ENCODE measurements around the gene SLC51B. TPM values are rescaled to one million over a fixed set of nuclear protein-coding genes. Genes with fewer than 3 reads are reported as not detected.
"Not testable (repeated sequence)": the region's sequence is repeated elsewhere in the genome, so short reads cannot be mapped to it uniquely, and the experiment has no call there.

Gene SLC51B
- total RNA-seq, 1 donor from 2014 or later: 1.2 TPM

GRCh38 chr15:65042776-65043327 is 2.3 kb upstream of the SLC51B start:
- Mint-ChIP-seq H3K27me3 (peaks cover 3% of the 10 kb centered on the region), H3K4me3 (no peak overlapping the region), H3K27ac (peak overlapping the region; percentile 73), H3K9me3 (no peaks in the 10 kb centered on the region), H3K36me3 (no peaks in the 10 kb centered on the region), H3K4me1 (ENCODE audit: unreplicated experiment) (peaks cover 31% of the 10 kb centered on the region)
- no peak for DNase-seq (ENCODE audit: extremely low spot score, unreplicated experiment)
- no peak for TF ChIP-seq CTCF (conservative IDR thresholded peaks at IDR 0.05)

- Mint-ChIP-seq H3K27ac (peak overlapping the region; percentile 74), H3K4me3 (peak overlapping the region; percentile 28), H3K4me1 (ENCODE audit: unreplicated experiment) (peaks cover 30% of the 10 kb centered on the region)
- DNase-seq (ENCODE audit: extremely low spot score, unreplicated experiment); H3K27me3 Mint-ChIP-seq; H3K36me3 Mint-ChIP-seq; H3K9me3 Mint-ChIP-seq: not testable (repeated sequence)
Measured at GRCh38 chr15:65044218-65044617, 969 bp upstream of the SLC51B start.

- H3K9me3 Mint-ChIP-seq: no peaks in the 10 kb centered on the region
- no peak for DNase-seq (ENCODE audit: extremely low spot score, unreplicated experiment)
- H3K27me3 Mint-ChIP-seq: no peaks in the 10 kb centered on the region
- H3K4me3 Mint-ChIP-seq: no peak overlapping the region
- TF ChIP-seq CTCF (conservative IDR thresholded peaks at IDR 0.05): no peak
- no peak overlapping the region for H3K27ac Mint-ChIP-seq
- peaks cover 35% of the 10 kb centered on the region for H3K4me1 Mint-ChIP-seq (ENCODE audit: unreplicated experiment)
- H3K36me3 Mint-ChIP-seq: no peaks in the 10 kb centered on the region
Measured at GRCh38 chr15:65048241-65048640, 3.1 kb downstream of the SLC51B start.

- Mint-ChIP-seq H3K4me3 (peak overlapping the region; percentile 65), H3K4me1 (ENCODE audit: unreplicated experiment) (peaks cover 28% of the 10 kb centered on the region), H3K27me3 (no peaks in the 10 kb centered on the region), H3K27ac (peak overlapping the region; percentile 51), H3K9me3 (no peaks in the 10 kb centered on the region), H3K36me3 (no peaks in the 10 kb centered on the region)
- TF ChIP-seq CTCF (conservative IDR thresholded peaks at IDR 0.05): no peak
- DNase-seq (ENCODE audit: extremely low spot score, unreplicated experiment): peak; percentile 85
Measured at GRCh38 chr15:65049418-65049840, 4.2 kb downstream of the SLC51B start.

GRCh38 chr15:65050270-65050669 is 5.1 kb downstream of the SLC51B start:
- Mint-ChIP-seq H3K4me1 (ENCODE audit: unreplicated experiment) (peaks cover 22% of the 10 kb centered on the region), H3K36me3 (no peaks in the 10 kb centered on the region), H3K27me3 (no peaks in the 10 kb centered on the region), H3K27ac (no peak overlapping the region), H3K9me3 (no peaks in the 10 kb centered on the region), H3K4me3 (peak overlapping the region; percentile 39)
- no peak for TF ChIP-seq CTCF (conservative IDR thresholded peaks at IDR 0.05)
- no peak for DNase-seq (ENCODE audit: extremely low spot score, unreplicated experiment)

GRCh38 chr15:65051266-65051665 is 6.1 kb downstream of the SLC51B start:
- Mint-ChIP-seq H3K4me1 (ENCODE audit: unreplicated experiment) (peaks cover 18% of the 10 kb centered on the region), H3K9me3 (no peaks in the 10 kb centered on the region), H3K36me3 (no peaks in the 10 kb centered on the region), H3K27me3 (no peaks in the 10 kb centered on the region), H3K4me3 (no peak overlapping the region), H3K27ac (peak overlapping the region; percentile 23)
- DNase-seq (ENCODE audit: extremely low spot score, unreplicated experiment): no peak
- no peak for TF ChIP-seq CTCF (conservative IDR thresholded peaks at IDR 0.05)

Data from type B pancreatic cell (in vitro differentiated cells).